Endothelial cell of umbilical vein (primary cell): ENCODE results near the gene CSNK2B.

Experiments
- CTCF ChIP-seq, 2 donors: IDR thresholded peaks; 1 replicate in 1 of 2; 2 replicates in 1 of 2; pipeline ENCODE4 v1.5.1; 2011; ENCODE audit warnings: low read length in 2 of 2, mild to moderate bottlenecking in 2 of 2, moderate library complexity in 2 of 2, control low read depth in 1 of 2, inconsistent platforms in 1 of 2, low read depth in 1 of 2; ENCODE audit not compliant: insufficient read depth in 1 of 2; ENCODE audit errors: extremely low read depth in 1 of 2
- EZH2 ChIP-seq: IDR thresholded peaks from 2 replicates; pipeline ENCODE4 v1.6.1; 2012; ENCODE audit warnings: borderline replicate concordance, low read depth, mild to moderate bottlenecking, moderate library complexity, low read length, inconsistent platforms; ENCODE audit not compliant: severe bottlenecking
- JUN ChIP-seq: IDR thresholded peaks from 2 replicates; pipeline ENCODE4 v1.6.1; 2011; ENCODE audit warnings: borderline replicate concordance, low read depth; ENCODE audit not compliant: insufficient read length, insufficient read depth
- MAX ChIP-seq: IDR thresholded peaks from 2 replicates; pipeline ENCODE4 v1.6.1; 2011; ENCODE audit not compliant: insufficient read depth, insufficient read length
- POLR2A ChIP-seq: IDR thresholded peaks from 2 replicates; pipeline ENCODE4 v1.6.1; 2012; ENCODE audit warnings: low read depth, mild to moderate bottlenecking, control low read depth, low read length
- POLR2AphosphoS5 ChIP-seq: IDR thresholded peaks from 2 replicates; pipeline ENCODE4 v1.6.1; 2012; ENCODE audit warnings: low read depth, mild to moderate bottlenecking, control low read depth, low read length, moderate library complexity; ENCODE audit not compliant: insufficient read depth

- no peak for TF ChIP-seq POLR2A
- TF ChIP-seq CTCF (IDR thresholded peaks at IDR 0.05; ENCODE audit: extremely low read depth in 1 of 2, insufficient read depth in 1 of 2, low read depth in 1 of 2, low read length in 2 of 2): no peak
- TF ChIP-seq EZH2: no peak
- no peak for TF ChIP-seq MAX
- TF ChIP-seq POLR2AphosphoS5: no peak
- no peak for TF ChIP-seq JUN
These were observed 30.8 kb upstream of the CSNK2B start for GRCh38 chr6:31634969-31635575.
